Osteocyte (in vitro differentiated cells): ENCODE data around the gene ITPR1. TPM values are rescaled to one million over a fixed set of nuclear protein-coding genes. Genes with fewer than 3 reads are reported as not detected.
A peak's percentile ranks its signal among the peaks of the same experiment; 100 is the strongest.

Experiments
- DNase-seq: peaks from one replicate; pipeline ENCODE4 v3.0.0; 2021; ENCODE audit warnings: mixed read lengths; ENCODE audit not compliant: unreplicated experiment; ENCODE audit errors: extremely low spot score
- H3K27ac Mint-ChIP-seq: one replicate; pipeline ENCODE4 v1.8.0; 2021; ENCODE audit warnings: mild to moderate bottlenecking, mixed read lengths; ENCODE audit not compliant: unreplicated experiment
- H3K27me3 Mint-ChIP-seq: one replicate; pipeline ENCODE4 v1.8.0; 2021; ENCODE audit warnings: mixed read lengths; ENCODE audit not compliant: unreplicated experiment
- H3K36me3 Mint-ChIP-seq: one replicate; pipeline ENCODE4 v1.8.0; 2021; ENCODE audit warnings: mixed read lengths; ENCODE audit not compliant: unreplicated experiment
- H3K4me1 Mint-ChIP-seq: one replicate; pipeline ENCODE4 v1.8.0; 2021; ENCODE audit warnings: mixed read lengths; ENCODE audit not compliant: unreplicated experiment
- H3K4me3 Mint-ChIP-seq: one replicate; pipeline ENCODE4 v1.8.0; 2021; ENCODE audit warnings: mild to moderate bottlenecking, moderate library complexity, mixed read lengths; ENCODE audit not compliant: unreplicated experiment
- H3K9me3 Mint-ChIP-seq: one replicate; pipeline ENCODE4 v1.8.0; 2021; ENCODE audit warnings: mixed read lengths; ENCODE audit not compliant: unreplicated experiment
- total RNA-seq: library from RNA; stranded (reverse); gene quantifications from 2 replicates; pipeline ENCODE4 v1.2.1, GENCODE V29; 2021
- TF ChIP-seq, protein P1 (sequence below): fragments of 200-600 bp; sonication (generic); IDR thresholded peaks from 2 replicates; pipeline ENCODE4 v1.5.0; 2021; ENCODE audit warnings: antibody characterized with exemption, mild to moderate bottlenecking, moderate library complexity

ITPR1 gene
- total RNA-seq, 1 donor from 2014 or later = 34.3 TPM

DNA sequence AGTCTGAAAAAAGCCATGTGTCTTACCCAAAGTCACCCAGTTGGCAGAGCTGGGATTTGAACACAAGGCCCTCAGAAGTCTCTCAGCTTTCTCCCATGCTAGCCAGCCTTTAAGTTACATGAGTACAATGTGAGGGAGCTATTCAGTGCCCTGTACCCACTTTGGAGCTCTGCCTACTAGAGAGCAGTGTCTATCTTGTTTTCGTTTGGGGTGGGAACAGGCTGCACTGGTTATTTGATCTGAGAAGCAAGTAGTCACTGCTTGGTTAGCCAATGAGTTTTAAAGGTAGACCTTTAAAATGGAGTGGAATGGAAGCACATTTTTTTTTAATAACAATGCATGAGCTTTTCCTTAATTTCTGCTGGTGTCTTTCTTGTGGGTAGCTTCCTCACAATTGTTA is 255.0 kb downstream of the ITPR1 start:
- H3K27ac Mint-ChIP-seq = no peak overlapping the region
- peaks cover 2% of the 10 kb centered on the region for H3K36me3 Mint-ChIP-seq
- no peaks in the 10 kb centered on the region for H3K27me3 Mint-ChIP-seq
- peaks cover 74% of the 10 kb centered on the region for H3K4me1 Mint-ChIP-seq
- H3K4me3 Mint-ChIP-seq = no peak overlapping the region
- TF ChIP-seq, protein P1, sequence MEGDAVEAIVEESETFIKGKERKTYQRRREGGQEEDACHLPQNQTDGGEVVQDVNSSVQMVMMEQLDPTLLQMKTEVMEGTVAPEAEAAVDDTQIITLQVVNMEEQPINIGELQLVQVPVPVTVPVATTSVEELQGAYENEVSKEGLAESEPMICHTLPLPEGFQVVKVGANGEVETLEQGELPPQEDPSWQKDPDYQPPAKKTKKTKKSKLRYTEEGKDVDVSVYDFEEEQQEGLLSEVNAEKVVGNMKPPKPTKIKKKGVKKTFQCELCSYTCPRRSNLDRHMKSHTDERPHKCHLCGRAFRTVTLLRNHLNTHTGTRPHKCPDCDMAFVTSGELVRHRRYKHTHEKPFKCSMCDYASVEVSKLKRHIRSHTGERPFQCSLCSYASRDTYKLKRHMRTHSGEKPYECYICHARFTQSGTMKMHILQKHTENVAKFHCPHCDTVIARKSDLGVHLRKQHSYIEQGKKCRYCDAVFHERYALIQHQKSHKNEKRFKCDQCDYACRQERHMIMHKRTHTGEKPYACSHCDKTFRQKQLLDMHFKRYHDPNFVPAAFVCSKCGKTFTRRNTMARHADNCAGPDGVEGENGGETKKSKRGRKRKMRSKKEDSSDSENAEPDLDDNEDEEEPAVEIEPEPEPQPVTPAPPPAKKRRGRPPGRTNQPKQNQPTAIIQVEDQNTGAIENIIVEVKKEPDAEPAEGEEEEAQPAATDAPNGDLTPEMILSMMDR = no peak
- no peak for DNase-seq
- no peaks in the 10 kb centered on the region for H3K9me3 Mint-ChIP-seq

DNA sequence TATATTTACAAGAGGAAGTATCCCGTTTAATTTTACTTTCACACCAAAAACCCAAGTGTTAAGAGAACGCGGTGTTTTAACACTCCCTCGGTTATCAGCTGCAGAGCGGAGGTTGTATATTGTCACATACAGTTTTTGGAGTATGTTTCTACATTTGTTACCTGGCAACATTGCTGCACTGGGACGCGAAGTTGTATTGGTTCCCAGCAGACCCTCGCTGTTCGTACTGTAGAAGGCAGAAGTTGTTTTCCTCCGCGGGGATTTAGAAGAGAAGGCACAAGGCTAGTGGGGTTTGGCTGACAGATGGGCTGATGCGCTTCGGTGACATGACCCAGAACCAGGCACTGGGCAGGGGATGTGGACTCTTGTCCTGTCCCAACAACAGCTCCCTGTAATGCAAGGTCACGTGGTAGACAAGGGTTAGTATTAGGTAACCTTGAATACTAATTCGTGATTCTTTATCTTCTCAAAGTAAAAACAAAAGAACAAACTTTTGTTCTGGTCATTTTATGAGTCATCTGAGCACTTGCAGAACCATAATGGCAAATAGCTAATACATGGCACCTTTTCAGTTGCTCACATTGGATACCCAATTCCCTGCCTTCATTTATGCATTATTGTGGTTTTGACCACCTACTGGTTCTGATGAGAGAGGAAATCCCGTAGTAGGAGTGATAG is 255.7 kb downstream of the ITPR1 start:
- Mint-ChIP-seq H3K27ac (no peak overlapping the region), H3K9me3 (no peaks in the 10 kb centered on the region), H3K4me1 (peaks cover 70% of the 10 kb centered on the region), H3K27me3 (no peaks in the 10 kb centered on the region), H3K4me3 (no peak overlapping the region), H3K36me3 (peaks cover 2% of the 10 kb centered on the region)
- TF ChIP-seq, protein P1 = no peak
- DNase-seq = no peak

DNA sequence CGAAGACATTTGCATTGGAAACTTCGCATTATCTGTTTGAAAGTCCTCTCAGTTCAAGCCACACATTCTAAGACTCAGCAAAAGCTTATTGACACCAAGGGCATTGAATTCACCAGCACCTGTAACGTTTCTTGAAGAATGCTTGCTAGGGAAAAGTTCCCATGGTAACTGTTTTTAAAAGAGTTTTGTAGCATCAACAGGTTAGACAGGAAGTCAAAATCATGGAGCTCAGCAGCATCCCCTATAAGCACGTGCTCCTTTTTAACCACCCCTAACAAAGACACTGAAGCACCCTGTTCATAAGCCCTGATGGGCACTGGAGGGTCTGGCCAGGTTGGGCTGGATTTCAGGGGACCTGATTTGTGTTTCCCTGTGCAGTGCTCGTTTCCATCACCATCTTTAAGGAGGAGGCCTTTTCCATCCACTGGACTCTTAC is 256.4 kb downstream of the ITPR1 start:
- Mint-ChIP-seq H3K9me3 (no peaks in the 10 kb centered on the region), H3K36me3 (peaks cover 2% of the 10 kb centered on the region), H3K27me3 (no peaks in the 10 kb centered on the region), H3K27ac (no peak overlapping the region), H3K4me3 (no peak overlapping the region), H3K4me1 (peaks cover 64% of the 10 kb centered on the region)
- TF ChIP-seq, protein P1 = no peak
- no peak for DNase-seq

DNA sequence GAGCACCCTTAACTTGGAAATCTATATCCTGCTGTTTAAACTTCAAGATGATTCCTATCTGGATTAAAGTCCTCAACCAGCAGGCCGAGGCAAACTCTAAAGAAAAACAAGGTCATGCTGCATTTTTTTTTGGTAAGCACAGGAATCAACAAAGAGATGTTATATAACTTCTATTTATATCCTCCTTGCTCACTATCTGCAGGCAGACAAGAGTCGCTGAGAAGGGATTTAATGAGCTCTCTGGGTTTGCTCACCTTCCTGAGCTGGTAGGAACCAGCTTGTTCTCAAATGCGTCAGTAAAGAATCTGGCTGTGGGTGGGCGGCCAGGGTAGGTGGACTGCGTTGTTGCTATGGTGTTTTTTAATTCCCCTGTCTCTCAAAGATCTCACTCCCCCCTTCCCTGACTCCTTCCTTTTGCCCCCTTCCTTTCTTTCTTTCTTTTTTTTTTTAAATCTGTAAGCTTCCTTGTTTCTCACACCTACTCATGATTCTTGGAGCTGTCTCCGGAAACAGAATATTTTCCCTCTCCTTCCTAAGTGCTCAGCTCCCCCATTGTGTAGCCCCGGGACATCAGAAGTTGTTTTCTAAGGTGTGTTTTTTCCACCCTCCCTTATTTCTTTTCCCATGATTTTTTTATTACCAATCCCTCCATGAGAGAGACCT is 257.3 kb downstream of the ITPR1 start:
- Mint-ChIP-seq H3K9me3 (no peaks in the 10 kb centered on the region), H3K4me3 (no peak overlapping the region), H3K27me3 (no peaks in the 10 kb centered on the region), H3K4me1 (peaks cover 59% of the 10 kb centered on the region), H3K27ac (peak overlapping the region; percentile 79), H3K36me3 (peaks cover 2% of the 10 kb centered on the region)
- TF ChIP-seq, protein P1 = no peak
- DNase-seq = no peak

DNA sequence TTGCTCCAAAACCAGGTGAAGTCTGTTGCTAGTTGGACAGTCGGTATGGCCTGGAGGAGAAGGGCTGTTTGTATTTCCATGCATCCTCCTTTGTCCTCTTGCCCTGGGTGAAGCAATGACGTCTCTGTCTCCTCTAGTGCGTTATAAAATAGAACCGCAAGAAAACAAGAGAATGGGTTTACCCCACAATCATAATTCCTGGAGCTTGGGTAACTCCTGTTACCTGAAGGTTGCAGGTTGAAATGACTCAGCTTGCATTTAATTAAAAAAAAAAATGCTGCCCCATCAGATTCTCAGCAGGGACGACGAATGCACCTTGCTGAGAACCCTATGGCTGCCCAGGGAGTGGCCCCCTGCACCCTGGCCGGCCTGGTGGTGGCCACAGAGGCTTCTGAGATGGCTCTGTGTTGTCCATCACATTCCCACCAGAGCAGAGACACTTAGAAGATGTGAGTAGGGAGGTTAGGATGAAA is 257.9 kb downstream of the ITPR1 start:
- no peak overlapping the region for H3K4me3 Mint-ChIP-seq

More for the DNA sequence above, 257.9 kb downstream of the ITPR1 start:
- H3K27ac Mint-ChIP-seq = peak overlapping the region; percentile 79
- H3K36me3 Mint-ChIP-seq = peaks cover 2% of the 10 kb centered on the region
- no peaks in the 10 kb centered on the region for H3K9me3 Mint-ChIP-seq
- DNase-seq = no peak
- H3K4me1 Mint-ChIP-seq = peaks cover 53% of the 10 kb centered on the region
- H3K27me3 Mint-ChIP-seq = no peaks in the 10 kb centered on the region
- TF ChIP-seq, protein P1 = no peak
